HG02763 (cell line): ENCODE results near the gene ZC3H13.

Source experiments
- ATAC-seq: cut with Tn5 transposase; IDR thresholded peaks from one replicate; pipeline ENCODE4 v1.9.1; 2021; ENCODE audit warnings: mild to moderate bottlenecking, moderate library complexity; ENCODE audit not compliant: unreplicated experiment

Gene ZC3H13

DNA sequence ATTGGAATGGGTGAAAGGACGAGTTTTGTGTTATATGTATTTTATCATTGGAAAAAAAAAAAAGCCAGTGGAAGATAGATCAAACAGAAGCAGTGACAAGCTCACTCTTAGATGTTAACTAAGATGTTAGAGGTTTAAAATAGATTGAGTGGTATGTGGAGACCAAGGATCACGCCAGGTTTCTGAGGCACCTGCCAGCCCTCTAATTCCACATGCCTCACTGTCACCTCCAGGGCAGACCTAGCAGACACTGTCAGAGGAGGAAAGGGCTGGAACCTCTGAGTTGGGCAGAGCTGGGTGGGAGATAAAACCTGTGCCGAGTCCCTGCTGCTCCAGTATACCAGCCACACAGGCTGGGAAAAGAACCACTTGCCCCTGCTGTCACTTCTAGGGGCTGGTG lies 143.5 kb downstream of the ZC3H13 start:
- no peak for ATAC-seq

- no peak for ATAC-seq
These were observed 145.0 kb downstream of the ZC3H13 start for GRCh38 chr13:45907503-45907902.
